Measurements from ENCODE around the gene SCYL1. TPM values are rescaled to one million over a fixed set of nuclear protein-coding genes. Genes with fewer than 3 reads are reported as not detected.

SCYL1 gene
- total RNA-seq, 2 experiments from 2014 or later, result 66.5 to 78.8 TPM

DNA sequence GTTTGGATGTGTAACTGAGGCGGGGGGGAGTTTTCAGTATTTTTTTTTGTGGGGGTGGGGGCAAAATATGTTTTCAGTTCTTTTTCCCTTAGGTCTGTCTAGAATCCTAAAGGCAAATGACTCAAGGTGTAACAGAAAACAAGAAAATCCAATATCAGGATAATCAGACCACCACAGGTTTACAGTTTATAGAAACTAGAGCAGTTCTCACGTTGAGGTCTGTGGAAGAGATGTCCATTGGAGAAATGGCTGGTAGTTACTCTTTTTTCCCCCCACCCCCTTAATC, 23.8 kb upstream of the SCYL1 start:
- ChIA-PET CTCF (interaction anchor here (0.8 to 6.0 kb wide), 2 partner anchors 55 to 82 kb away, joined by 3 to 90 read pairs; no protein-coding TSS in a partner anchor), POLR2A (interaction anchor here (1.2 to 25.9 kb wide), 6 partner anchors 9 to 239 kb away, joined by 3 to 1637 read pairs (median 24); partner anchors contain the start of genes NEAT1 and POLA2)
- Mint-ChIP-seq H3K9me3 (ENCODE audit: low read depth) (no peaks in the 10 kb centered on the region), H3K36me3 (ENCODE audit: low read depth) (no peaks in the 10 kb centered on the region), H3K4me3 (no peak overlapping the region), H3K4me1 (peaks cover 36% of the 10 kb centered on the region), H3K27ac (no peak overlapping the region), H3K27me3 (no peaks in the 10 kb centered on the region)
- ATAC-seq (no peak), DNase-seq (no peak)
- intact Hi-C loops (cut with DNase I, micrococcal nuclease), result no loop called here

DNA sequence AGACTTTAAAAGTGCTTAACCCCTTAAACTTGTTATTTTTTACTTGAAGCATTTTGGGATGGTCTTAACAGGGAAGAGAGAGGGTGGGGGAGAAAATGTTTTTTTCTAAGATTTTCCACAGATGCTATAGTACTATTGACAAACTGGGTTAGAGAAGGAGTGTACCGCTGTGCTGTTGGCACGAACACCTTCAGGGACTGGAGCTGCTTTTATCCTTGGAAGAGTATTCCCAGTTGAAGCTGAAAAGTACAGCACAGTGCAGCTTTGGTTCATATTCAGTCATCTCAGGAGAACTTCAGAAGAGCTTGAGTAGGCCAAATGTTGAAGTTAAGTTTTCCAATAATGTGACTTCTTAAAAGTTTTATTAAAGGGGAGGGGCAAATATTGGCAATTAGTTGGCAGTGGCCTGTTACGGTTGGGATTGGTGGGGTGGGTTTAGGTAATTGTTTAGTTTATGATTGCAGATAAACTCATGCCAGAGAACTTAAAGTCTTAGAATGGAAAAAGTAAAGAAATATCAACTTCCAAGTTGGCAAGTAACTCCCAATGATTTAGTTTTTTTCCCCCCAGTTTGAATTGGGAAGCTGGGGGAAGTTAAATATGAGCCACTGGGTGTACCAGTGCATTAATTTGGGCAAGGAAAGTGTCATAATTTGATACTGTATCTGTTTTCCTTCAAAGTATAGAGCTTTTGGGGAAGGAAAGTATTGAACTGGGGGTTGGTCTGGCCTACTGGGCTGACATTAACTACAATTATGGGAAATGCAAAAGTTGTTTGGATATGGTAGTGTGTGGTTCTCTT, 23.2 kb upstream of the SCYL1 start:
- Mint-ChIP-seq H3K4me1 (peaks cover 37% of the 10 kb centered on the region), H3K27ac (no peak overlapping the region), H3K36me3 (ENCODE audit: low read depth) (no peaks in the 10 kb centered on the region), H3K4me3 (no peak overlapping the region), H3K9me3 (ENCODE audit: low read depth) (no peaks in the 10 kb centered on the region), H3K27me3 (no peaks in the 10 kb centered on the region)
- intact Hi-C loops (cut with DNase I, micrococcal nuclease), result no loop called here
- ChIA-PET CTCF (interaction anchor here (0.8 to 1.2 kb wide), 8 partner anchors 9 to 385 kb away, joined by 3 to 5 read pairs (median 3); partner anchors contain the start of gene ZNRD2), POLR2A (interaction anchor here (0.7 to 25.9 kb wide), 17 partner anchors 9 to 808 kb away, joined by 3 to 1637 read pairs (median 4); partner anchors contain the start of genes NEAT1, PCNX3, POLA2 and SLC25A45)
- DNase-seq (no peak), ATAC-seq (no peak)

GRCh38 chr11:65502274-65502554, 22.7 kb upstream of the SCYL1 start:
- Mint-ChIP-seq H3K27me3 (no peaks in the 10 kb centered on the region), H3K4me3 (no peak overlapping the region), H3K36me3 (ENCODE audit: low read depth) (no peaks in the 10 kb centered on the region), H3K27ac (no peak overlapping the region), H3K4me1 (peaks cover 38% of the 10 kb centered on the region), H3K9me3 (ENCODE audit: low read depth) (no peaks in the 10 kb centered on the region)
- intact Hi-C loops (cut with DNase I, micrococcal nuclease), result no loop called here
- ATAC-seq (no peak), DNase-seq (no peak)
- ChIA-PET POLR2A (interaction anchor here (0.6 to 25.9 kb wide), 19 partner anchors 9 to 1285 kb away, joined by 3 to 1637 read pairs (median 4); partner anchors contain the start of genes FRMD8, NEAT1, PCNX3 and POLA2), CTCF (interaction anchor here (0.8 to 1.2 kb wide), 7 partner anchors 9 to 385 kb away, joined by 3 to 5 read pairs (median 3); partner anchors contain the start of gene ZNRD2)

GRCh38 chr11:65502555-65503367, 22.1 kb upstream of the SCYL1 start:
- Mint-ChIP-seq H3K9me3 (ENCODE audit: low read depth) (no peaks in the 10 kb centered on the region), H3K27me3 (no peaks in the 10 kb centered on the region), H3K4me3 (no peak overlapping the region), H3K27ac (no peak overlapping the region), H3K4me1 (peaks cover 43% of the 10 kb centered on the region), H3K36me3 (ENCODE audit: low read depth) (peaks cover 2% of the 10 kb centered on the region)
- ChIA-PET POLR2A (interaction anchor here (0.6 to 25.9 kb wide), 17 partner anchors 8 to 1285 kb away, joined by 3 to 1637 read pairs (median 5); partner anchors contain the start of genes FRMD8, NEAT1 and SLC25A45), CTCF (interaction anchor here (0.8 to 1.2 kb wide), 7 partner anchors 8 to 386 kb away, joined by 3 to 5 read pairs (median 3); partner anchors contain the start of gene ZNRD2)
- no peak for ATAC-seq
- intact Hi-C loops (cut with DNase I, micrococcal nuclease), result no loop called here
- no peak for DNase-seq

GRCh38 chr11:65503368-65503948, 21.4 kb upstream of the SCYL1 start:
- Mint-ChIP-seq H3K27me3 (no peaks in the 10 kb centered on the region), H3K4me1 (peaks cover 49% of the 10 kb centered on the region), H3K27ac (no peak overlapping the region), H3K4me3 (no peak overlapping the region), H3K36me3 (ENCODE audit: low read depth) (peaks cover 2% of the 10 kb centered on the region), H3K9me3 (ENCODE audit: low read depth) (no peaks in the 10 kb centered on the region)
- ATAC-seq, result no peak
- intact Hi-C loops (cut with DNase I, micrococcal nuclease), result no loop called here
- POLR2A ChIA-PET, result interaction anchor here (0.7 to 25.9 kb wide), 11 partner anchors 10 to 567 kb away, joined by 3 to 1637 read pairs (median 10); partner anchors contain the start of genes FRMD8, NEAT1 and PACS1
- CTCF ChIA-PET, result interaction anchor here (0.6 kb wide), 1 partner anchor 485 kb away, joined by 3 read pairs; no protein-coding TSS in a partner anchor
- DNase-seq, result no peak

DNA sequence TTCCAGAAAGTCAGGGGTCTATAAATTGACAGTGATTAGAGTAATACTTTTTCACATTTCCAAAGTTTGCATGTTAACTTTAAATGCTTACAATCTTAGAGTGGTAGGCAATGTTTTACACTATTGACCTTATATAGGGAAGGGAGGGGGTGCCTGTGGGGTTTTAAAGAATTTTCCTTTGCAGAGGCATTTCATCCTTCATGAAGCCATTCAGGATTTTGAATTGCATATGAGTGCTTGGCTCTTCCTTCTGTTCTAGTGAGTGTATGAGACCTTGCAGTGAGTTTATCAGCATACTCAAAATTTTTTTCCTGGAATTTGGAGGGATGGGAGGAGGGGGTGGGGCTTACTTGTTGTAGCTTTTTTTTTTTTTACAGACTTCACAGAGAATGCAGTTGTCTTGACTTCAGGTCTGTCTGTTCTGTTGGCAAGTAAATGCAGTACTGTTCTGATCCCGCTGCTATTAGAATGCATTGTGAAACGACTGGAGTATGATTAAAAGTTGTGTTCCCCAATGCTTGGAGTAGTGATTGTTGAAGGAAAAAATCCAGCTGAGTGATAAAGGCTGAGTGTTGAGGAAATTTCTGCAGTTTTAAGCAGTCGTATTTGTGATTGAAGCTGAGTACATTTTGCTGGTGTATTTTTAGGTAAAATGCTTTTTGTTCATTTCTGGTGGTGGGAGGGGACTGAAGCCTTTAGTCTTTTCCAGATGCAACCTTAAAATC, 20.8 kb upstream of the SCYL1 start:
- H3K4me3 Mint-ChIP-seq, result no peak overlapping the region
- ATAC-seq (no peak), DNase-seq (no peak)
- no peak overlapping the region for H3K27ac Mint-ChIP-seq
- H3K27me3 Mint-ChIP-seq, result no peaks in the 10 kb centered on the region
- POLR2A ChIA-PET, result interaction anchor here (0.7 to 25.9 kb wide), 9 partner anchors 8 to 693 kb away, joined by 3 to 1637 read pairs (median 7); partner anchors contain the start of genes NEAT1 and PACS1
- peaks cover 2% of the 10 kb centered on the region for H3K36me3 Mint-ChIP-seq (ENCODE audit: low read depth)
- H3K4me1 Mint-ChIP-seq, result peaks cover 52% of the 10 kb centered on the region
- no peaks in the 10 kb centered on the region for H3K9me3 Mint-ChIP-seq (ENCODE audit: low read depth)
- CTCF ChIA-PET, result interaction anchor here (0.6 to 7.6 kb wide), 2 partner anchors 84 to 484 kb away, joined by 3 to 209 read pairs; partner anchors contain the start of gene NEAT1
- intact Hi-C loops (cut with DNase I, micrococcal nuclease), result no loop called here

DNA sequence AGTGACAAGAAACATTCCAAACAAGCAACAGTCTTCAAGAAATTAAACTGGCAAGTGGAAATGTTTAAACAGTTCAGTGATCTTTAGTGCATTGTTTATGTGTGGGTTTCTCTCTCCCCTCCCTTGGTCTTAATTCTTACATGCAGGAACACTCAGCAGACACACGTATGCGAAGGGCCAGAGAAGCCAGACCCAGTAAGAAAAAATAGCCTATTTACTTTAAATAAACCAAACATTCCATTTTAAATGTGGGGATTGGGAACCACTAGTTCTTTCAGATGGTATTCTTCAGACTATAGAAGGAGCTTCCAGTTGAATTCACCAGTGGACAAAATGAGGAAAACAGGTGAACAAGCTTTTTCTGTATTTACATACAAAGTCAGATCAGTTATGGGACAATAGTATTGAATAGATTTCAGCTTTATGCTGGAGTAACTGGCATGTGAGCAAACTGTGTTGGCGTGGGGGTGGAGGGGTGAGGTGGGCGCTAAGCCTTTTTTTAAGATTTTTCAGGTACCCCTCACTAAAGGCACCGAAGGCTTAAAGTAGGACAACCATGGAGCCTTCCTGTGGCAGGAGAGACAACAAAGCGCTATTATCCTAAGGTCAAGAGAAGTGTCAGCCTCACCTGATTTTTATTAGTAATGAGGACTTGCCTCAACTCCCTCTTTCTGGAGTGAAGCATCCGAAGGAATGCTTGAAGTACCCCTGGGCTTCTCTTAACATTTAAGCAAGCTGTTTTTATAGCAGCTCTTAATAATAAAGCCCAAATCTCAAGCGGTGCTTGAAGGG, 20.0 kb upstream of the SCYL1 start:
- Mint-ChIP-seq H3K4me3 (no peak overlapping the region), H3K4me1 (peaks cover 55% of the 10 kb centered on the region), H3K36me3 (ENCODE audit: low read depth) (peaks cover 2% of the 10 kb centered on the region), H3K9me3 (ENCODE audit: low read depth) (no peaks in the 10 kb centered on the region), H3K27me3 (no peaks in the 10 kb centered on the region), H3K27ac (no peak overlapping the region)
- DNase-seq (no peak), ATAC-seq (no peak)
- ChIA-PET CTCF (interaction anchor here (1.0 to 7.6 kb wide), 3 partner anchors 74 to 174 kb away, joined by 3 to 209 read pairs (median 4); partner anchors contain the start of gene NEAT1), POLR2A (interaction anchor here (0.5 to 25.9 kb wide), 17 partner anchors 8 to 694 kb away, joined by 3 to 1637 read pairs (median 4); partner anchors contain the start of gene NEAT1)
- intact Hi-C loops (cut with DNase I, micrococcal nuclease), result loop anchor here in 1 of 2 experiments (5.0 kb wide), 1 partner anchor 243 kb away; the partner anchor contains the start of gene POLA2

DNA sequence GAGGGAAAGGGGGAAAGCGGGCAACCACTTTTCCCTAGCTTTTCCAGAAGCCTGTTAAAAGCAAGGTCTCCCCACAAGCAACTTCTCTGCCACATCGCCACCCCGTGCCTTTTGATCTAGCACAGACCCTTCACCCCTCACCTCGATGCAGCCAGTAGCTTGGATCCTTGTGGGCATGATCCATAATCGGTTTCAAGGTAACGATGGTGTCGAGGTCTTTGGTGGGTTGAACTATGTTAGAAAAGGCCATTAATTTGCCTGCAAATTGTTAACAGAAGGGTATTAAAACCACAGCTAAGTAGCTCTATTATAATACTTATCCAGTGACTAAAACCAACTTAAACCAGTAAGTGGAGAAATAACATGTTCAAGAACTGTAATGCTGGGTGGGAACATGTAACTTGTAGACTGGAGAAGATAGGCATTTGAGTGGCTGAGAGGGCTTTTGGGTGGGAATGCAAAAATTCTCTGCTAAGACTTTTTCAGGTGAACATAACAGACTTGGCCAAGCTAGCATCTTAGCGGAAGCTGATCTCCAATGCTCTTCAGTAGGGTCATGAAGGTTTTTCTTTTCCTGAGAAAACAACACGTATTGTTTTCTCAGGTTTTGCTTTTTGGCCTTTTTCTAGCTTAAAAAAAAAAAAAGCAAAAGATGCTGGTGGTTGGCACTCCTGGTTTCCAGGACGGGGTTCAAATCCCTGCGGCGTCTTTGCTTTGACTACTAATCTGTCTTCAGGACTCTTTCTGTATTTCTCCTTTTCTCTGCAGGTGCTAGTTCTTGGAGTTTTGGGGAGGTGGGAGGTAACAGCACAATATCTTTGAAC, 19.2 kb upstream of the SCYL1 start:
- H3K4me1 Mint-ChIP-seq, result peaks cover 59% of the 10 kb centered on the region
- intact Hi-C loops (cut with DNase I, micrococcal nuclease), result loop anchor here (1.0 to 5.0 kb wide), 2 partner anchors 123 to 243 kb away; partner anchors contain the start of genes POLA2 (in 1 of the 2) and SLC25A45 (in 1 of the 2)

DNA sequence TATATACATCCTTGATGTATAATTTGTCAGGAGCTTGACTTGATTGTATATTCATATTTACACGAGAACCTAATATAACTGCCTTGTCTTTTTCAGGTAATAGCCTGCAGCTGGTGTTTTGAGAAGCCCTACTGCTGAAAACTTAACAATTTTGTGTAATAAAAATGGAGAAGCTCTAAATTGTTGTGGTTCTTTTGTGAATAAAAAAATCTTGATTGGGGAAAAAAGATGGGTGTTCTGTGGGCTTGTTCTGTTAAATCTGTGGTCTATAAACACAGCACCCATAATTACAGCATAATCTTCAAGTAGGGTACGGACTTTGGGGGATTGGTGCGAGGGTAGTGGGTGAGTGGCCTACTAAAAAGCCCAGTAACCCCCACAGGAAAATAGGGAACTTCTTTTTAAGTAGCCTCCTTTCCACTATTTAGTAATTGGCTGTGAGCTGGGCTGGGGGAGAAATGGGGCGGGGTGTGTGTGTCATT, 18.6 kb upstream of the SCYL1 start:
- Mint-ChIP-seq H3K9me3 (ENCODE audit: low read depth) (no peaks in the 10 kb centered on the region), H3K4me1 (peaks cover 60% of the 10 kb centered on the region), H3K4me3 (no peak overlapping the region), H3K27me3 (no peaks in the 10 kb centered on the region), H3K27ac (no peak overlapping the region), H3K36me3 (ENCODE audit: low read depth) (peaks cover 2% of the 10 kb centered on the region)
- CTCF ChIA-PET, result interaction anchor here (0.7 to 7.6 kb wide), 13 partner anchors 9 to 230 kb away, joined by 3 to 209 read pairs (median 4); partner anchors contain the start of genes NEAT1 and SCYL1
- intact Hi-C loops (cut with DNase I, micrococcal nuclease), result loop anchor here (1.0 to 5.0 kb wide), 2 partner anchors 124 to 244 kb away; partner anchors contain the start of genes POLA2 (in 1 of the 2) and SLC25A45 (in 1 of the 2)
- no peak for DNase-seq
- ATAC-seq, result no peak
- POLR2A ChIA-PET, result interaction anchor here (0.6 to 25.9 kb wide), 20 partner anchors 7 to 214 kb away, joined by 3 to 1637 read pairs (median 6); partner anchors contain the start of genes DPF2, MALAT1, NEAT1 and ZNRD2

More for the DNA sequence above, 19.2 kb upstream of the SCYL1 start:
- ChIA-PET POLR2A (interaction anchor here (0.5 to 25.9 kb wide), 22 partner anchors 9 to 447 kb away, joined by 3 to 1637 read pairs (median 4); partner anchors contain the start of genes DPF2 and NEAT1), CTCF (interaction anchor here (0.7 to 7.6 kb wide), 9 partner anchors 13 to 230 kb away, joined by 3 to 209 read pairs (median 4); partner anchors contain the start of genes NEAT1 and SCYL1)
- H3K27ac Mint-ChIP-seq, result no peak overlapping the region
- H3K27me3 Mint-ChIP-seq, result no peaks in the 10 kb centered on the region
- H3K36me3 Mint-ChIP-seq (ENCODE audit: low read depth), result peaks cover 2% of the 10 kb centered on the region
- H3K9me3 Mint-ChIP-seq (ENCODE audit: low read depth), result no peaks in the 10 kb centered on the region
- no peak overlapping the region for H3K4me3 Mint-ChIP-seq
- ATAC-seq, result no peak
- no peak for DNase-seq
